ENCODE results near the gene TWIST1.
A peak's percentile ranks its signal among the peaks of the same experiment; 100 is the strongest.

TWIST1 gene

DNA sequence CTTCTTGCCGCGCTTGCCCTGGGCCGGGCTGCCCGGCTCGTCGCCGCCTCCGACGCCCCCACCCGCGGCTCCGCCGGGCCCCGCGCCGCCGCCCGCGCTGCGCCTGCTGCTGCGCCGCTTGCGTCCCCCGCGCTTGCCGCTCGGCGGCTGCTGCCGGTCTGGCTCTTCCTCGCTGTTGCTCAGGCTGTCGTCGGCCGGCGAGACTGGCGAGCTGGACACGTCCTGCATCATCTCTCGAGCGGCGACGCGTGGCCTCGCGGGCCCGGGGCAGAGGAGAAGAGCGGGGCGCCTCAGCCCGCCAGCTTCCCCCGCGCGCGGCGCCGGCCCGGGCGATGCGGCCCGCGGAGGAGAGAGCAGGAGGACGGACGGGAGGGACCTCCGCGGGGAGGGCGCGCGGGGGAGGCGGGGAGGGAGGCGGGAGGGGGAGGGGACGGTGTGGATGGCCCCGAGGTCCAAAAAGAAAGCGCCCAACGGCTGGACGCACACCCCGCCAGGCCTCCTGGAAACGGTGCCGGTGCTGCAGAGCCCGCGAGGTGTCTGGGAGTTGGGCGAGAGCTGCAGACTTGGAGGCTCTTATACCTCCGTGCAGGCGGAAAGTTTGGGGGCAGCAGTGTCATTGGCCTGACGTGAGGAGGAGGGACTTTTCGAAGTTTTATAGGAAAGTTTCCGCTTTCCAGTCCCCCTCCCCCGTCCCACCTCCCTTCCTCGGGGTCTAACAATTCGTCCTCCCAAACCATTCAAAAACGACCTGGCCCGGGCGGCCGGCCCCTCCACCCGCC lies at the start of gene TWIST1:
TWIST1 (minus strand) TSS at position 546 of the 779 bp plus-strand sequence; CDS start at position 231, 315 bp downstream.
- DNase-seq: peak; percentile 54

DNA sequence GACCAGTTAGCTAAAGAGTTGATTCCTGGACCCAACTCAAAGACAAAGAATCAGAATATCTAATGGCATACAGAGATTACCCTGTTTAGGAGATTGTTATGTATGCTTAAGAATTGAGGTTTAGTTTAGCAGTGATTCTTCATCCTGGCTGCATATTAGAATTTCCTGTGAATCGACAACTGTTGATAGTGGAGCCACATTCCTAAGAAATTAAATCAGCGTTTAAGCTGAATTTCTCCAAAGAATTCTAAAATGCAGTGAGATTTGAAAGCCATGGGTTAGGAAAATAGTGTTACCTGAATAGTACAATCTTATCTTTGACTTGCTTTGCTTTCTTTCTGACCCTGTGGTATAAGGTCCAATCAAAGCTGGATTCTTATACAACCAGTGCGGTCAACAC lies 44.2 kb upstream of the TWIST1 start:
- no peak for DNase-seq

DNA sequence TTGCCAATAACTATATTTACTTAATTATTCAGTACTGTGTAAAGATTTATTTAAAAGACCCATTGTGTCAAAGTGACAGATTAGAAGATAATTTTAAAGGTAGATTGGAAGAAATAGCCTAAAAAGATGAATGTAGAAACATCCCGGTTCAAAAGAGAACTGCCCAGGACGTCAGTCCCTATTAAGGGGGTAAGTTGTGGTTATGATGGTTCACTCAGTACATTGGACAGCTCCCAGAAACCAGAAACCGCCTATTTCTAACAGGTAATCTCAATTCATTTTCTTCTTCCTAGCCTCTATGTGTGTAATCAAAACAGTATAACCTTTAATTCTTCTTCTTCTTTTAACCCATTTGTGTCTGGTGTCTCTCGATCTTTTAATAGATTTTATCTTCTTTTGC lies 29.3 kb upstream of the TWIST1 start:
- no peak for DNase-seq

DNA sequence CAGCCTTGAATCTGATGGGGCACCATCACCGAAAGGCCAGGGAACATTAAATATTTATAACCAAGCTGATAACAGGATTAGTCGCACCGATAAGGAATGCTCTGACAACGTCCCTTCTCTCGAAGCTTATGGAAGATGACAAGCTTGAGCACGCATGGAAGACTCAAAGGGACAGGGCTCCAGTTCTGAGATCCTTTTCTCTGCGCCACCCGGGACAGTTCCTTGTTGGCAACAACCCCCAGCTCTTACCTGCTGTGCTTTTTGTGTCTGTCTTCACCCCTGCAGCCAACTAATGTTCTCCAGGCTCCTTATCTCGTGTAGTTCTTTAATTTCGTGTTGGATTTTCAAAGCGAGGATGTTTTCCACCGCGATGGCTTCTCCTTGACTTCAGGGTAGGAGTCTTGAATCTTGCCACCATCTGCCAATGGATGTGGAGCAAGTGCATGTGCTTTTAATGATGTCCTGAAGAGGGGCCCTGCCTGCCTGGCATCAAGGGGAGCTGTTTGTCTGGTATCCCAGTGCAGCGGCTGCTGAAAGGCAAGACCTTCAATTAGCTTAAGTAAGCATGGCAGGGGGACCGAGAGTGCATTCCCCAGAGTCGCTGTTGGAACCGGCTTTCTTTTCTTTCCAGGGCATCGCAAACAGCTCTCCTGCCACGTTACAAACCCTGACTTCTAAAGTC lies 28.1 kb upstream of the TWIST1 start:
- DNase-seq: no peak

DNA sequence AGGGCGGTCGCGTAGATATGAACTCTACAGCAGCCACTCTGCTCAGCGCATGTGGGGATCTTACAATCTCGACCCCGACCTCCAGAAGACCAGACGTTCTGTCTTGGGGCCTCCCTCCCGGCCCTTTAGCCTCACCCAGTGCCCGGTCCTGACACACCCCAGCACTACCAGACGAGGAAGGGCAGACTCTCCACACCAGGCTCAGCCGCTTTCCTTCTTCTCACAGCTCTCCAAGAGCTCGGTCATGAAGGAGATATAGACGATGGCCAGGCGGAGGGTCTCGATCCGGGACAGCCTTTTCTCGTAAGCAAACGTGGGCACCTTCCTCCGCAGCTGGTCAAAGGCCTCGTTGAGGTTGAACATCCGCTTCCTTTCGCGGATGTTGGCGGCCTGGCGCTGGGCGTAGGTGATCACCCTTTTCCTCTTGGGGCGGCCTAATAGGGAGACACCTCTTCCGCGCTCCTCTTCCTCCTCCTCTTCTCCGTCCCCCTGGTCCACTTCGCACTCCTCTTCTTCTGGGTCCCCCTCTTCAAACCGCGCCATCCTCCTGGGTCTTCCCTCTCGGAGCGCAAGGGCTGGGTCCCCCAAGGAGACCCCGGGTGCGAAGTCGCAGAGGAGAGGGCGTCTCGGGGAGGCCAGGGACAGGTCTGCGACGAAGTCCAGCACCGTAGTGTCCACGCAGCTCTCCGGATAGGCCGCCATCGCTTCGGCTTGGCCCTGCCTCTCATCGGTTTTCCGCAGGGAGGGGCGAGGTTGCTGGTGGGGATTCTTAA lies 27.4 kb upstream of the TWIST1 start, which contains the start of gene FERD3L:
FERD3L (minus strand) TSS at position 761 of the 773 bp plus-strand sequence; CDS start at position 702, 59 bp downstream.
- DNase-seq: no peak

DNA sequence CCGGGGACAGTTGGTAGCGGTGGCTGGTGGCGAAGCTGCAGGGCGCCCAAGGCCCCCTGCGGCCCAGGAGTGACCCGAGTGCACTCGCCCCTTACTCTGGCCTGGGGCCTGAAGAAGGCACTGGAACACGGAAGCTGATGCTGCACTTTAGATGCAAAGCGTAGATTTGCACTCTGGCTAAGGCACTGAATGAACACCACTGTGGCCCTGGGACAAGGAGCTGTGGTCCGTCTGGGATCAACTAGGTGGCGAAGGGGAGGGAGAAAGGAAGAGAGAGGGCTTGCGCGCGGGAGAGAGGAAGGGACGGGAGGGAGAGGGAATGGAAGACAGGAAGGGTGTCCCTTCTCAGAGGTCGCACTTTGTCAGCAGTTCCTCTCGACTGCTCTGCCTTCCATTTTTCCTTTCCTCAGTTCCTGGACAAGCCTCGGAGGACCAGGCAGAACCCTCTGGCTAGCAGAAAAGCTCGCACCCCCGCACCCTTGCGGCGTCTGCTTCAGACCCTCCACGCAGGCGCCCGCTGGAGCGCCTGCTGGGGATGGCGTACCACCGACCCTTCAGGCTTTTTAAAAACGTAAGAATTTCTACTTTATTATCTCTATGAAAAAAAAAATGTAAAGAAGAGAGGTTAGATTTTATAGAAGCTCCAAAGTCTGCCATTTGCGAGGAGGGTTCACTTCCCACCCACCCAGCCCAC lies 26.6 kb upstream of the TWIST1 start:
- DNase-seq: no peak

DNA sequence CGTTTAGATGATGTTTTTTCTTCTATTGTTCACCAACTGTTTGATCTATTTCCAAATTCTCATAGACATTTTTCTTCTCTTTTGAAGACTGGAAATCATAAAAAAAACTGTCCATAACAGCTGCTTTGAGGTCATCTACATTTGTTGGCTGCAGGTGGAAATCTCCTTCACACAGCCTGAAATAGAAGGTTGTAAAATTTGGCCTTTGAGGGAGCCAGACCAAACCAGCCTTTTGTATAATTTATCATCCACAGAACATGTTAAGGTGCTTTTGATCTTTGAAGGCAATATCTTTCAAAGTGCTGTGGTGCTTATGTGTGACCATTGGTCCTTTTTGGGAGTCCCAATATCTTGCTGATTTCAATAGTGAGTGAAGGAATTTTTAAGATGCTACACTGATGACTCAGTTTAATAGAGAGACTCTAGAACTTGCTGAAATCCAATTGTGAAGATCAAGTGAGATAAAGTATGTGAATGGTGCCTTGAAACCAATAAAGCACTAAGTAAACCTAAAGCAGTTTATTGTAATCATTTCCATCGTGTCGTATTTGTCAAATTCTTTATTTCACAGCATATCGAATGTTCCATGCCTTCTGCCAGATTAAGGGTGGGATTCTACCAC lies 22.4 kb upstream of the TWIST1 start:
- no peak for DNase-seq

DNA sequence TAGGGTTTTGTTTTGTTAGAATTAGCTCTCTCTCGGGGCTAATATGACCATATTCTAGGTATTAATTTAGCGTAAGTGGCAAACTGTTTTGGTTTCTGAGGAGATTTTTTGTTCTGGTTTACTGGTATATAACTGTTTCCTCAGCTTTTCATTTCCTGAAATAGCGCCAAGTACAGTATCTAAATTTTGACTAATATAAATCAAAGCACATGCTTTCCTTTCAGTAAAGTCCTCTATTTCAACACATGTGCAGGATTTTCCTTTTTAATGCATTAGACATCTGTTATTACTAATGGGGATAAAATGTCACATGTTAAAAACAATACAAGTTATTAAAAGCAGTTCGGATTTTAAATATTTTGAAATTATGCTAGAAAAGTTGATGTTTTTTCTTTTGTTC lies 16.4 kb upstream of the TWIST1 start:
- DNase-seq: no peak

DNA sequence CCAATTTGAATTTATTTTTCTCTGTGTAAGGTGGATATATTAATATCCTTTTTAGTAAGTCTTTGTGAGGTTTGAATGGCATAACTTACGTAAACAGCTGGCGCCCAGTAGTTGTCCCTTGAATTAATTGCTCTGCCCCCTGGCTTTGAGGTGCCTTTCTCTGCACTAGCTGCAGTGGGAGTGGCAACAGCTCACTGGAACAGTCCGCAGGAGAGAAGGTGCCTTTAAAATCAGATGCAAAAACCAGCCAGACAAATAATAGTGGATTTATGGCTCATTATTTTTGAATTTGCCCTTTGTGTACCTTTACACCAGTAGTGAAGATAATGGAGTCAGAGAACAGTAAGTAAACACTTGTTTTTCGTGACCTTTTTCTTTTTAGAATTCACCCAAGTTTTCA lies 16.0 kb upstream of the TWIST1 start:
- DNase-seq: no peak

DNA sequence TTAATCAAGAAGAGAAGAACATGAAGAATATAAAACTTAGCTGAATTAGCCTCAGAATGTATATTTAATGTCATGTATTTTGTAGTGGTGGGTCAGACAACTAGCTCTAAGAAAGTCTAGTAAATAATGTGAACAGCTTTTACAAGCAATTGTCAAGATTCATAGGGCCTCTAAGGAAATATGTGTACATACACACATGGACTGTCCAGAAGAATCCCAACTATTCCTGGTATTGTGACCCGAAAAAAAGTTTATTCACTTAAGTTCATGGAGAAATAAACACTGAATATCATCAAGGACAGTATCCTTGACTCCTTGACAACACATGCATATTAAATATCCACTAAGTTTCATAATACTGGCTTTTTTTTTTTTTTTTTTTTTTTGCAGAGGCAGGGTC lies 11.4 kb upstream of the TWIST1 start:
- no peak for DNase-seq

DNA sequence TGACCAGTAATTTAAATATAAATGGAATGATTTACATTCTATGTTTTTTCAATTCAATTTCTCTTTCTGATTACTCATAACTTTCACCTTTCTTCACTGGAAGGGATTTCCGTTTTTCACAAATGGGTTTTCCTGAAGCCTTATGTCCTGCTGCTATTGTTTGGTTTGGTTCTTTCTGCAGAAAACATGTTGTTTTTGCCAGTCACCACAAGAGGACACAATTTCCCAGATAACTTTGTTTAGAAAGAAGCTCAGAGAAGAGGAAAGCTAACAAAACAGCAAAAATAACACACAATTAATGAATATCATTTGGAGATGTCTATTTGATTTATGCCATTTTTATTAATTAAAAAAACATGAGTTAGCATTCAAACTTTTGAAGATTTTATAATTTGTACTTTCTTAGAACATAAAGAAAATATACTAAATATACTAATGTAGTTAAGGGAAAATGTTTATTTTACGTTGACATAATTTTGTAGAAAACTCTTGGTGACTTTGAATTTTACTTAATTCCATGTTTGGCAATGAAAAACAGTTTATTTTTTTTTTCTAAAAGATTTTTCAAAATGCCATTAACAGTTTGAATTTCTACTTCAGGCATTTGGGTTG lies 4.6 kb upstream of the TWIST1 start:
- peak; percentile 36 for DNase-seq

DNA sequence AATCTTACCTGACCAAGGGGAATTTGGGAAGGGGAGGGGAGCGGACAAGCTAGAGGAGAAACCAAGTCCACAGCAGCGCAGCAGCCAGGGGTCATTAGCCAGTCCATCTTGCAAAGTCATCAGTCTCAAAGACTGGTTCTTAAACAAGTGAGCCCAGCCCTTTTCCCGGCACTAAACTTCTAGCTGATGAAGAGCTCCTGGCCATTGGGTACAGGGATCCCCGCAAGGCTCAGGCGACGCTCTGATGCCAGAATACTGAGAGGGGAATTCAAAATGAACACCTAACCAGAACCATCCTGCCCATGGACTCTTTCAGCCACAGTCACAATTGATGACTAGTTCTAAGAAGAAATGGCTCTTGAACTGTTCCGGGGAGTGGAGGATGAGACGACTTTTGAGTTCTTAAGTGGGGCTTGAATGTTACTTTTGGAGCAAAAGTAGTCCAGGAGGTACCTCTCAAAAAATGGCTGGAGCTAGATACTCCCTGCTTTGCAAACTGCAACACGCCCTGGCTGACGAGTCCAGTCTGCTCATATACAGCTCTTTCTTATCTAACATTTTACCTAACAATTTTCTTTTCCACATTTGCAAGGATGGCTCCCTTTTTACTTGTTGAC lies 2.5 kb upstream of the TWIST1 start:
- no peak for DNase-seq

DNA sequence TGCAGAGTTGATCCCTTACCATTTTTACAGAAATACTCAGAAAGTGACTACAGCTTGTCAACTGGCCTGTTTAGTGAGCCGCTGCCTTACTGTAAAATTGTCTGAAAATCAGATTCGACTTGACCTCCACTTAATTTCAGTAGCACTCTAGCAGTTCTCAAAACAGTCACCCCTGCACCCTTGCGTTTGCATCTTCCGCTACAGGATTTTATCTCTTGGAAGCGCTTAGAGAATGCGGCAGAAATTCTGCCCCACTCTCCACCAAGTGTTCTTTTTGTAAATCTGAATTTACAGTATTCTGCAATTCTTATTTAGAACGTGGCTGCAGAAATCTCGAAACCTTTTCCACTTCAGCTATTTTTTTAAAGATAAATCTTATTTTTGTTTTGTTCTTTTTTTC lies 1.9 kb upstream of the TWIST1 start:
- DNase-seq: no peak

DNA sequence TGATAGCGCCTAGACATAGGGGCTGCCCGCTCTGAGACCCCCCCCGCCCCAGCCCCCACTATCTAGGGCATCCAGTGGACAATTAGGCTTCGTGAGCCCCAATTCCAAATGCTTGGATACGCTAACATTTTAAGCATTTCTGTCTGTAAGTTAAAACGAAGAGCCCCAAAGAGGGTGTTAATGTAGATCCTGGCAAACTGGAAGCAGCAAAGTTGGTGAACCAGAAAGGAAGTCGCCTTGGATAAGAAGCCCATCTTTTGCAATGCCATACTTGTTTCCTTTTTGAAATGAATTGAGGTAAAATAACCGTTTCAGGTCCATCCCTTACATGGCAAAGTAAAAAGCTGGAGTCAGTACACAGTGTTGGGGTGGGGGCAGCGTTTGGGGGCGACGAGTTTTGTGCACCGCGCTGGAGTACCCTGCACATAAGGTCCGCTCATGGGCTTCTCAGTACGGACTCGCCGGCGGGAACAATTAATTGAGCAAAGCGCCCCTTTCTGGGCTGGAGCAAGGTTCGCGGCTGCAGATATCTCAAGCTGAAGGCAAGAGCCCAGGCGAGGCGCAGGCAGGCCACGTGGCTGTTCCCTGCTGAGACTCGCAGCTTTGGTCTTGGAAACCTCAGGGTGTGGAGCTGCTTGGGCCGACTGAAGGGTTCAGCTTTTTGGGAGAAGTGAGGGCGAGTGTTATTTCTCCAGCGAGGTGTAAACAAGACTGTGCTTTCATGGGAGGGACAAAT lies 1.4 kb upstream of the TWIST1 start:
- no peak for DNase-seq

DNA sequence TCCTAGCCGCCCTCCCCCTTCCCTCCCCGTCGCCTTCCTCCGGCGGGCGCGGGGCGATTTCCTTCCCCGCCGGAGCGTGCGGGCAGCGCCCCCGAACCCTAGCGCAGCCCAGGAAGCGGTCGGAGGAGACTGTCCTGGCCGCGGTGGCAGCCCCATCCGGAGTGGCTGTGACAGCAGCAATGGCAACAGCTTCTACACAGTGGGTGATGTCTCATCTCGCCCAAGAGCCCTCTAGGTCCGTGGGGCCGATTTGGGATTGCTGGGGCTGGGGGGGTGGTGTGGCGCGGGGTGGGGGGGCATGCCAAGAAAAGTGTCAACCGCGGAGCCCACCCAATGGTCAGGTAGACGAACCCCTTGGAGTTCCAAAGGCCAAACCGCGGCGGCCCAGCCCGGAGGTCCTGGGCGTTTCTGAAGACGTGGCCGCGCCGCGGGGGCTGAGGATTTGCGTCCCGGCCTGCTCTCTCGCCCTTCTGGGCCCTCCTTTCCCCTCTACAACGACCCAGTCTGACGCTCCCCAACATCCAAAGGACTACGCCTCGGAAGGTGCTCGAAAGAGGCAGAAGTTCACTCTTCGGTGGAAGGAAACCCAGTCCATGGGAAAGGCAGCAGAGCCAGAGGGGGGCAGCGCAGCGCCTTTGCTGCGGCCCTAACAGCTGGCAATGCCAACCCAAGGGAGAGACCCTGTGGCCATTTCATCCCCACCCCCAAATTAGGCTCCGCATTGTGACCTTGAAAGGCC lies 603 bp upstream of the TWIST1 start:
- no peak for DNase-seq

DNA sequence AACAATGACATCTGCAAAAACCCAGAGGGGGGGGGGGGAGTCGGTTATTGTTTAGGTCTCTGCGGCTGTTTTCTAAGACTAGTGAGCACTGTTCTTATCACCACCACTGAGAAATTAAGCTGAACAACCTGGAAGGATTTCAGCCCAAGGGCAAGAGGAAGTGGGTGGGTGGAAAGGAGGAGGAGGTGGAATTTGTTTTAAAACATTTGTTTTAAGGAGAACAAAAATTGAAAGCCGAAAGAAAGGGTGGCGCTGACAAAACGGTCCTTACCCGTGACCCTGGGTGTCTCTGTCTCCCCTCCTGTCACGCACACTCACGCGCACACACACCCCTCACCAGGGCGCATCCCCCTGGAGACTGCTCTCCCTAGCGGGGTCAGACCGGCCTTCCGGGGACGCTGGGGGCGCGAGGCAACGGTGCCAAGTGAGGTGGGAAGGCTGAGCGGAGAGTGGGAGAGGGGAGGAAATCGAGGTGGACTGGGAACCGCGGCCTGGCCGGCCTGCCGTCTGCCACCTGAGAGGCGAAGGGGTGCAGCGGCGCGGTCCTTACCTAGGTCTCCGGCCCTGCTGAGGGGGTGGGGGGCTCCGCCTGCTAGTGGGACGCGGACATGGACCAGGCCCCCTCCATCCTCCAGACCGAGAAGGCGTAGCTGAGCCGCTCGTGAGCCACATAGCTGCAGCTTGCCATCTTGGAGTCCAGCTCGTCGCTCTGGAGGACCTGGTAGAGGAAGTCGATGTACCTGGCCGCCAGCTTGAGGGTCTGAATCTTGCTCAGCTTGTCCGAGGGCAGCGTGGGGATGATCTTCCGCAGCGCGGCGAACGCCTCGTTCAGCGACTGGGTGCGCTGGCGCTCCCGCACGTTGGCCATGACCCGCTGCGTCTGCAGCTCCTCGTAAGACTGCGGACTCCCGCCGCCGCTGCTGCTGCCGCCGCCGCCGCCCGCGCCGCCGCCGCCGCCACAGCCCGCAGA lies 1.0 kb downstream of the TWIST1 start:
- DNase-seq: no peak

DNA sequence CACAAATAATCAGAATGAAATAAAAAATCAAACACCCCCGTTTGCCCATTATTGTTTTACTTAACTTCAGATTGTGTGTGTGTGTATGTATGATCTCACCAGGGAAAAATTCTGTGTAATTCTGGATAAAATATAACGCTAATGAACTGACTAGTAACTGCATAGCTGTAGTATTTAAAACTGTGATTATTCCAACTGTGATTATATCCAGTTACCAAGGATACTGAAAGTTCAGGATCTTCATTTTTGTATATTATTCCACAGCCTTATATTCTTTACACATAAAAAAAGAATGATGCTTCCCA lies 2.9 kb downstream of the TWIST1 start:
- DNase-seq: no peak

DNA sequence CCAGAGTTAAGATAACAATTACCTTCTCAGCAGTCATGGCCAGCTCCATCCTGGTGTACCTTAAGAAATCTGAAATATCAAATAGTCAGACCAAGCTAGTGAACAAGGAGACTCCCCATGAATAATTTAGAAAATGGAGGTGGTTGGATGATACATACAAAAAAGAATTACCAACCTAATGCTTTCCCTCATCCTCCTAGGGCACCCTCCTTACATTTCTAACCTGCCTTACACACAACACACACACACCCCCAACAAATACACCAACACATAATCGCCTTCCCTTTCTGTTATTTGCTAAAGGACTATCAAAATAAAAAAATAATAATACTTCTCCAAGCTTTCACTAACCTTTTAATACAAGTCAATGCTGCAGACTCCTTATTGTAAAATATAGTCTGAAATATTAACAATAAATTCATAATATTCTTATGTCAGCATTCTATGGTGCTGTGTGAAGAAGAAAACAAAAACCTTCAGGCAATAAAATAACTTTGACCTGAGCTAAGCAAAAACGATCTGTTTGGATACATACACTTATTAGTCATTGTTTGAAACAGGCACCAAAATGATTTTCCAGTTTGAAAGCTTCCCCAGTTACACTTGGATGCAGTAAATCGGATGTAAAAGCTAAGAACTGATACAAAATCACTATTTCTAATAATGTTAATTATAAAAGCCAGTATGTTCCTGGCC lies 3.4 kb downstream of the TWIST1 start:
- no peak for DNase-seq

DNA sequence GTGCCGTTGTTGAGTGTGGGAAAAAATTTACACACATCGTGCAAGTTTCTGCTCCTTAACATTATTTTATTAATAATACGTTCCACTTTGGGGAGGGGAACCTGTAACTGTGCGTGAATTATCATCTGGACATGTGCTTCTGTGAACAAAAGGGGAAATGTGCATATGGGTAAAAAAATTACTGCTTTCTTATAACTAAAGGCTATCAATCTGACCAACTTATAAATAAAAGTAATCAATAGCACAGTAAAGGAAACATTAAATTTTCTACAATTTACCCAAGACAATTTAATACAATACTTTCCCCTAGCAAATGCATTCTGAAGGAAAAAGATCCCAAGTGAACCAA lies 4.5 kb downstream of the TWIST1 start:
- DNase-seq: no peak
